ENCODE measurements around the gene STXBP5. TPM values are rescaled to one million over a fixed set of nuclear protein-coding genes. Genes with fewer than 3 reads are reported as not detected.

The STXBP5 gene
- total RNA-seq, 4 donors from 2014 or later, result 46.7 to 60.5 (median 50.6) TPM

GRCh38 chr6:147255948-147256674 lies 51.9 kb downstream of the STXBP5 start:
- intact Hi-C loops (cut with DNase I; ENCODE audit: low total_unique reads), result no loop called here
- DNase-seq (ENCODE audit: low spot score in 2 of 2), result no peak
- TF ChIP-seq CTCF (IDR thresholded peaks at IDR 0.05) (no peak), POLR2A (IDR thresholded peaks at IDR 0.05) (no peak)
- WGBS, 2 donors, result 95 to 97% methylated on average over 3 of the region's 3 CpGs
- H3K4me3 ChIP-seq (ENCODE audit: low read depth, poor library complexity, severe bottlenecking), result no peak overlapping the region

GRCh38 chr6:147257760-147258159 lies 53.5 kb downstream of the STXBP5 start:
- TF ChIP-seq POLR2A (IDR thresholded peaks at IDR 0.05) (no peak), CTCF (IDR thresholded peaks at IDR 0.05) (no peak)
- 76 to 94% methylated on average over 5 of the region's 5 CpGs for WGBS, 2 donors
- DNase-seq (ENCODE audit: low spot score in 2 of 2), result no peak
- intact Hi-C loops (cut with DNase I; ENCODE audit: low total_unique reads), result no loop called here
- no peak overlapping the region for H3K4me3 ChIP-seq (ENCODE audit: low read depth, poor library complexity, severe bottlenecking)

GRCh38 chr6:147260091-147260490 lies 55.9 kb downstream of the STXBP5 start:
- no peak for DNase-seq (ENCODE audit: low spot score in 2 of 2)
- intact Hi-C loops (cut with DNase I; ENCODE audit: low total_unique reads), result no loop called here
- H3K4me3 ChIP-seq (ENCODE audit: low read depth, poor library complexity, severe bottlenecking), result no peak overlapping the region
- WGBS, 2 donors, result 63 to 68% methylated on average over 2 of the region's 2 CpGs
- TF ChIP-seq CTCF (IDR thresholded peaks at IDR 0.05), result no peak
- TF ChIP-seq POLR2A (IDR thresholded peaks at IDR 0.05), result no peak

- WGBS, 2 donors, result 31 to 37% methylated on average over 1 of the region's 1 CpG
- no peak for DNase-seq (ENCODE audit: low spot score in 2 of 2)
- TF ChIP-seq CTCF (IDR thresholded peaks at IDR 0.05) (no peak), POLR2A (IDR thresholded peaks at IDR 0.05) (no peak)
- intact Hi-C loops (cut with DNase I; ENCODE audit: low total_unique reads), result no loop called here
- no peak overlapping the region for H3K4me3 ChIP-seq (ENCODE audit: low read depth, poor library complexity, severe bottlenecking)
These were observed 58.7 kb downstream of the STXBP5 start for GRCh38 chr6:147262946-147263345.

- 96 to 97% methylated on average over 3 of the region's 3 CpGs for WGBS, 2 donors
- no peak for DNase-seq (ENCODE audit: low spot score in 2 of 2)
- no peak overlapping the region for H3K4me3 ChIP-seq (ENCODE audit: low read depth, poor library complexity, severe bottlenecking)
- no peak for TF ChIP-seq POLR2A (IDR thresholded peaks at IDR 0.05)
- no peak for TF ChIP-seq CTCF (IDR thresholded peaks at IDR 0.05)
- intact Hi-C loops (cut with DNase I; ENCODE audit: low total_unique reads), result no loop called here
These were observed 62.6 kb downstream of the STXBP5 start for GRCh38 chr6:147266821-147267220.

GRCh38 chr6:147267658-147268057 lies 63.4 kb downstream of the STXBP5 start:
- TF ChIP-seq POLR2A (IDR thresholded peaks at IDR 0.05) (no peak), CTCF (IDR thresholded peaks at IDR 0.05) (no peak)
- WGBS, 2 donors, result 95 to 98% methylated on average over 2 of the region's 2 CpGs
- no peak for DNase-seq (ENCODE audit: low spot score in 2 of 2)
- H3K4me3 ChIP-seq (ENCODE audit: low read depth, poor library complexity, severe bottlenecking), result no peak overlapping the region
- intact Hi-C loops (cut with DNase I; ENCODE audit: low total_unique reads), result no loop called here

Data from lower leg skin (tissue), 4 donors.